ENCODE results near the gene PSMD6.
A peak's percentile ranks its signal among the peaks of the same experiment; 100 is the strongest.

PSMD6 gene

GRCh38 chr3:64008017-64008416 is 15.3 kb downstream of the PSMD6 start:
- DNase-seq, result no peak

GRCh38 chr3:64003589-64003988 is 19.7 kb downstream of the PSMD6 start:
- no peak for DNase-seq

- DNase-seq, result no peak
Measured at GRCh38 chr3:64002233-64002632, 21.1 kb downstream of the PSMD6 start.

GRCh38 chr3:64000453-64001055 is 22.7 kb downstream of the PSMD6 start:
- no peak for DNase-seq

GRCh38 chr3:63998852-63999754 is 24.2 kb downstream of the PSMD6 start:
- no peak for DNase-seq

GRCh38 chr3:63995086-63995485 is 28.2 kb downstream of the PSMD6 start:
- DNase-seq, result no peak

GRCh38 chr3:63993653-63994079 is 29.6 kb downstream of the PSMD6 start:
- DNase-seq, result peak; percentile 51

- no peak for DNase-seq
Measured at GRCh38 chr3:63992516-63993209, 30.6 kb downstream of the PSMD6 start.

- DNase-seq, result no peak
Measured at GRCh38 chr3:63991666-63992065, 31.6 kb downstream of the PSMD6 start.

GRCh38 chr3:63990733-63991132 is 32.6 kb downstream of the PSMD6 start:
- no peak for DNase-seq

- no peak for DNase-seq
Measured at GRCh38 chr3:63990204-63990603, 33.1 kb downstream of the PSMD6 start.

- DNase-seq, result no peak
Measured at GRCh38 chr3:63988943-63989342, 34.4 kb downstream of the PSMD6 start.

GRCh38 chr3:63986831-63987230 is 36.5 kb downstream of the PSMD6 start:
- DNase-seq, result no peak

- no peak for DNase-seq
Measured at GRCh38 chr3:63986146-63986545, 37.1 kb downstream of the PSMD6 start.

- no peak for DNase-seq
Measured at GRCh38 chr3:63984391-63984790, 38.9 kb downstream of the PSMD6 start.

- no peak for DNase-seq
Measured at GRCh38 chr3:63981980-63982379, 41.3 kb downstream of the PSMD6 start.

- DNase-seq, result no peak
Measured at GRCh38 chr3:63980830-63981498, 42.3 kb downstream of the PSMD6 start.

GRCh38 chr3:63980019-63980418 is 43.3 kb downstream of the PSMD6 start:
- DNase-seq, result no peak

GRCh38 chr3:63979093-63979885 is 44.0 kb downstream of the PSMD6 start:
- DNase-seq, result no peak

GRCh38 chr3:63977893-63978292 is 45.4 kb downstream of the PSMD6 start:
- DNase-seq, result no peak

- DNase-seq, result no peak
Measured at GRCh38 chr3:63976872-63977200, 46.5 kb downstream of the PSMD6 start.

- no peak for DNase-seq
Measured at GRCh38 chr3:63976161-63976871, 47.0 kb downstream of the PSMD6 start.

All from activated naive CD4-positive, alpha-beta T cell treated with anti-CD3 and anti-CD28 coated beads, Interleukin-2, amount 50 U/mL, for 16 hours (primary cell).